H9 (cell line): ENCODE measurements around the gene TMEM132C. TPM values are rescaled to one million over a fixed set of nuclear protein-coding genes. Genes with fewer than 3 reads are reported as not detected.

Experiments used
- DNase-seq: peaks from one replicate; pipeline ENCODE4 v3.0.0-alpha.2; 2017
- H2AFZ ChIP-seq: one replicate; pipeline ENCODE4 v1.6.1; 2013; ENCODE audit warnings: mild to moderate bottlenecking, low read length, control low read depth, moderate library complexity
- H2AK5ac ChIP-seq: 2 replicates; pipeline ENCODE4 v1.6.1; 2013; ENCODE audit warnings: low read length, control low read depth, mixed read lengths; ENCODE audit not compliant: insufficient read length
- H2BK120ac ChIP-seq: one replicate; pipeline ENCODE4 v1.6.1; 2013; ENCODE audit warnings: low read depth, mild to moderate bottlenecking, low read length, control low read depth, inconsistent platforms; ENCODE audit not compliant: poor library complexity, severe bottlenecking
- H2BK12ac ChIP-seq: 2 replicates; pipeline ENCODE4 v1.6.1; 2013; ENCODE audit warnings: low read length, control low read depth, mixed read lengths, low read depth; ENCODE audit not compliant: insufficient read length
- H2BK15ac ChIP-seq: 2 replicates; pipeline ENCODE4 v1.6.1; 2013; ENCODE audit warnings: low read depth, low read length, control low read depth
- H2BK20ac ChIP-seq: one replicate; pipeline ENCODE4 v1.6.1; 2013; ENCODE audit warnings: low read depth, mild to moderate bottlenecking, low read length, control low read depth, inconsistent platforms; ENCODE audit not compliant: poor library complexity, severe bottlenecking
- H2BK5ac ChIP-seq: 2 replicates; pipeline ENCODE4 v1.6.1; 2013; ENCODE audit warnings: low read length, control low read depth, mixed read lengths; ENCODE audit not compliant: insufficient read length
- H3K14ac ChIP-seq: 2 replicates; pipeline ENCODE4 v1.6.1; 2013; ENCODE audit warnings: low read length, control low read depth; ENCODE audit not compliant: insufficient read depth
- H3K18ac ChIP-seq: 2 replicates; pipeline ENCODE4 v1.6.1; 2013; ENCODE audit warnings: low read depth, mild to moderate bottlenecking, mixed read lengths, low read length, control low read depth; ENCODE audit not compliant: insufficient read length
- H3K23ac ChIP-seq: 2 replicates; pipeline ENCODE4 v1.6.1; 2013; ENCODE audit warnings: low read length, control low read depth, mixed read lengths, low read depth; ENCODE audit not compliant: insufficient read length
- H3K23me2 ChIP-seq: 2 replicates; pipeline ENCODE4 v1.6.1; 2013; ENCODE audit warnings: low read depth, mild to moderate bottlenecking, mixed read lengths, low read length, control low read depth; ENCODE audit not compliant: insufficient read length, poor library complexity, severe bottlenecking
- H3K27ac ChIP-seq: 2 replicates; pipeline ENCODE4 v1.5.1; 2013; ENCODE audit warnings: low read length, control low read depth, mixed read lengths, low read depth; ENCODE audit not compliant: insufficient read length
- H3K27me3 ChIP-seq: 2 replicates; pipeline ENCODE4 v1.6.1; 2013; ENCODE audit warnings: low read length, control low read depth, inconsistent platforms; ENCODE audit not compliant: insufficient read depth
- H3K4ac ChIP-seq: 2 replicates; pipeline ENCODE4 v1.6.1; 2013; ENCODE audit warnings: low read depth, mild to moderate bottlenecking, control low read depth, inconsistent platforms, low read length, moderate library complexity
- H3K4me1 ChIP-seq: 2 replicates; pipeline ENCODE4 v1.6.1; 2013; ENCODE audit warnings: low read length, control low read depth, inconsistent platforms; ENCODE audit not compliant: insufficient read depth
- H3K4me2 ChIP-seq: 2 replicates; pipeline ENCODE4 v1.6.1; 2013; ENCODE audit warnings: low read length, control low read depth, mixed read lengths; ENCODE audit not compliant: insufficient read length, insufficient read depth
- H3K56ac ChIP-seq: 2 replicates; pipeline ENCODE4 v1.6.1; 2013; ENCODE audit warnings: low read depth, mild to moderate bottlenecking, mixed read lengths, low read length, control low read depth; ENCODE audit not compliant: insufficient read length
- H3K79me1 ChIP-seq: 2 replicates; pipeline ENCODE4 v1.6.1; 2013; ENCODE audit warnings: low read depth, mild to moderate bottlenecking, moderate library complexity, low read length, control low read depth, inconsistent platforms; ENCODE audit not compliant: insufficient read depth, poor library complexity, severe bottlenecking
- H3K79me2 ChIP-seq: 2 replicates; pipeline ENCODE4 v1.6.1; 2013; ENCODE audit warnings: low read length, control low read depth, inconsistent platforms; ENCODE audit not compliant: insufficient read depth
- H3K9ac ChIP-seq: 2 replicates; pipeline ENCODE4 v1.6.1; 2013; ENCODE audit warnings: low read length, control low read depth, mixed read lengths; ENCODE audit not compliant: insufficient read length; ENCODE audit errors: extremely low read depth
- H3K9me3 ChIP-seq: one replicate; pipeline ENCODE4 v1.6.1; 2013; ENCODE audit warnings: low read depth, low read length, inconsistent platforms; ENCODE audit not compliant: control insufficient read depth
- H3T11ph ChIP-seq: one replicate; pipeline ENCODE4 v1.6.1; 2013; ENCODE audit warnings: mild to moderate bottlenecking, low read length, control low read depth, inconsistent platforms
- H4K20me1 ChIP-seq: one replicate; pipeline ENCODE4 v1.6.1; 2013; ENCODE audit not compliant: control insufficient read depth, insufficient read length, insufficient read depth
- H4K5ac ChIP-seq: 2 replicates; pipeline ENCODE4 v1.6.1; 2013; ENCODE audit warnings: low read depth, mild to moderate bottlenecking, mixed read lengths, low read length, control low read depth; ENCODE audit not compliant: insufficient read length
- H4K8ac ChIP-seq: replicated peaks from 2 replicates; pipeline ENCODE4 v1.6.1; 2013; ENCODE audit warnings: low read length, control low read depth, mixed read lengths, low read depth; ENCODE audit not compliant: insufficient read length
- H4K91ac ChIP-seq: 2 replicates; pipeline ENCODE4 v1.6.1; 2013; ENCODE audit warnings: low read depth, mild to moderate bottlenecking, moderate library complexity, mixed read lengths, low read length, control low read depth; ENCODE audit not compliant: insufficient read length
- H3K27ac Mint-ChIP-seq, 3 experiments: 2 replicates in 2 of 3; 3 replicates in 1 of 3; pipeline ENCODE4 v1.8.0; 2020 to 2021; ENCODE audit warnings: mixed read lengths in 3 of 3, mild to moderate bottlenecking in 1 of 3, moderate library complexity in 1 of 3
- H3K27me3 Mint-ChIP-seq: 2 replicates; pipeline ENCODE4 v1.8.0; 2021; ENCODE audit warnings: low read depth, mild to moderate bottlenecking, moderate library complexity, mixed read lengths
- H3K36me3 Mint-ChIP-seq, 3 experiments: 2 replicates in 2 of 3; 3 replicates in 1 of 3; pipeline ENCODE4 v1.8.0; 2020 to 2021; ENCODE audit warnings: low read depth in 3 of 3, mixed read lengths in 3 of 3; ENCODE audit not compliant: insufficient read depth in 1 of 3
- H3K4me1 Mint-ChIP-seq, 2 experiments: 2 replicates each; pipeline ENCODE4 v1.8.0; 2020; ENCODE audit warnings: mixed read lengths in 2 of 2
- H3K4me3 Mint-ChIP-seq, 2 experiments: 2 replicates in 1 of 2; 3 replicates in 1 of 2; pipeline ENCODE4 v1.8.0; 2020 to 2021; ENCODE audit warnings: mild to moderate bottlenecking in 2 of 2, mixed read lengths in 2 of 2, moderate library complexity in 1 of 2
- H3K9me3 Mint-ChIP-seq, 2 experiments: 2 replicates in 1 of 2; 3 replicates in 1 of 2; pipeline ENCODE4 v1.8.0; 2020; ENCODE audit warnings: mild to moderate bottlenecking in 2 of 2, mixed read lengths in 2 of 2, moderate library complexity in 1 of 2
- CTCF ChIP-seq: fragments of 200-600 bp; sonication (generic); conservative IDR thresholded peaks from 3 replicates; pipeline ENCODE4 v1.8.0; 2021; ENCODE audit warnings: antibody characterized with exemption, mild to moderate bottlenecking
- WGBS: extraction: QIAGEN DNeasy Blood & Tissue Kit; methylation state at CpG from one replicate; pipeline ENCODE4 v1.1.7; 2013; ENCODE audit warnings: missing lambda C conversion rate, low lambda C conversion rate, mixed read lengths; ENCODE audit not compliant: insufficient read length; ENCODE audit errors: extremely low coverage; 5-methylcytosine and 5-hydroxymethylcytosine counted together
- total RNA-seq: library from RNA; stranded (reverse); gene quantifications from 2 replicates; pipeline ENCODE4 v1.2.1, GENCODE V29; 2021

TMEM132C gene
- total RNA-seq, 1 experiment from 2014 or later: 0.22 TPM

GRCh38 chr12:128570191-128571065, 303.5 kb downstream of the TMEM132C start:
- TF ChIP-seq CTCF: no peak
- no peak overlapping the region for H4K91ac ChIP-seq
- H3K4ac ChIP-seq: no peak overlapping the region
- no peak overlapping the region for H2BK15ac ChIP-seq
- H2BK120ac ChIP-seq: no peak overlapping the region
- DNase-seq: no peak
- no peaks in the 10 kb centered on the region; the same call in 1 of the 2 replicates for H3K27me3 ChIP-seq
- Mint-ChIP-seq H3K27ac (no peak overlapping the region), H3K4me3 (no peak overlapping the region), H3K27me3 (peaks cover 47% of the 10 kb centered on the region), H3K36me3 (peaks cover 0 to 10% (median 2%) of the 10 kb centered on the region in 3 experiments; a peak in 2 of 7 replicates), H3K9me3 (peaks cover 0 to 5% of the 10 kb centered on the region in 2 experiments; a peak in 1 of 5 replicates), H3K4me1 (0 out of 4 replicates have a peak, but pooled peaks cover 0 to 2% of the 10 kb centered on the region in 2 experiments)
- H3K23me2 ChIP-seq: no peaks in the 10 kb centered on the region
- no peak overlapping the region for H3K14ac ChIP-seq
- no peak overlapping the region for H2BK12ac ChIP-seq
- no peak overlapping the region for H2AFZ ChIP-seq
- no peak overlapping the region for H3K9ac ChIP-seq
- H4K20me1 ChIP-seq: no peaks in the 10 kb centered on the region
- no peak overlapping the region for H2AK5ac ChIP-seq
- no peaks in the 10 kb centered on the region for H3K79me1 ChIP-seq
- no peak overlapping the region for H2BK20ac ChIP-seq
- no peak overlapping the region for H3K27ac ChIP-seq
- no peak overlapping the region for H3K23ac ChIP-seq
- no peak overlapping the region for H2BK5ac ChIP-seq
- H3K4me1 ChIP-seq: no peaks in the 10 kb centered on the region
- WGBS: no CpG with 5 or more reads among the region's 11 CpGs
- H3K56ac ChIP-seq: no peak overlapping the region
- H3T11ph ChIP-seq: no peak overlapping the region
- no peak overlapping the region for H3K4me2 ChIP-seq
- no peaks in the 10 kb centered on the region for H3K79me2 ChIP-seq
- no peaks in the 10 kb centered on the region for H3K9me3 ChIP-seq
- H4K8ac ChIP-seq: no peak overlapping the region
- no peak overlapping the region for H4K5ac ChIP-seq
- H3K18ac ChIP-seq: no peak overlapping the region
